SU-DHL-6 (cell line): ENCODE results near the gene CYP19A1.

Experiments
- H2AFZ ChIP-seq: fragments of 200-600 bp; sonication (generic); 2 replicates; pipeline ENCODE4 v1.6.1; 2014; ENCODE audit warnings: low read depth, mild to moderate bottlenecking, moderate library complexity, mixed read lengths, antibody characterized with exemption, low read length; ENCODE audit not compliant: severe bottlenecking
- H3F3A ChIP-seq: fragments of 200-600 bp; shearing (Covaris generic); 2 replicates; pipeline ENCODE4 v1.6.0; 2016; ENCODE audit warnings: antibody characterized with exemption, mild to moderate bottlenecking; ENCODE audit not compliant: insufficient read depth
- H3K27ac ChIP-seq: fragments of 200-600 bp; sonication (generic); 2 replicates; pipeline ENCODE4 v1.5.1; 2016; ENCODE audit warnings: low read depth, mild to moderate bottlenecking, low read length, moderate library complexity, mixed read lengths
- H3K27me3 ChIP-seq: fragments of 200-600 bp; sonication (generic), shearing (Covaris generic); 2 replicates; pipeline ENCODE4 v1.6.0; 2014; ENCODE audit warnings: mild to moderate bottlenecking, low read length
- H3K36me3 ChIP-seq: fragments of 200-600 bp; sonication (generic); 2 replicates; pipeline ENCODE4 v1.6.1; 2014; ENCODE audit warnings: mild to moderate bottlenecking, low read length, mixed read lengths
- H3K4me2 ChIP-seq: fragments of 300-600, 200-600 bp; shearing (Covaris generic), sonication (generic); 2 replicates; pipeline ENCODE4 v1.6.0; 2014; ENCODE audit warnings: low read length, low read depth, mild to moderate bottlenecking; ENCODE audit not compliant: poor library complexity, severe bottlenecking
- H3K4me3 ChIP-seq: fragments of 200-600 bp; sonication (generic); 2 replicates; pipeline ENCODE4 v1.5.1; 2014; ENCODE audit warnings: antibody characterized with exemption, low read length, mild to moderate bottlenecking, mixed read lengths; ENCODE audit not compliant: insufficient read depth, poor library complexity, severe bottlenecking
- H3K79me2 ChIP-seq: fragments of 200-600 bp; sonication (generic); 2 replicates; pipeline ENCODE4 v1.6.1; 2014; ENCODE audit warnings: mild to moderate bottlenecking, low read length, moderate library complexity; ENCODE audit not compliant: insufficient read depth
- H3K9ac ChIP-seq: fragments of 200-600 bp; sonication (generic); 2 replicates; pipeline ENCODE4 v1.7.0; 2014; ENCODE audit warnings: mild to moderate bottlenecking, low read length
- H3K9me2 ChIP-seq: fragments of 200-600 bp; sonication (generic); replicated peaks from 2 replicates; pipeline ENCODE4 v1.6.1; 2014; ENCODE audit warnings: low read length; ENCODE audit not compliant: insufficient read depth
- H3K9me3 ChIP-seq: fragments of 200-600 bp; sonication (generic); 2 replicates; pipeline ENCODE4 v1.6.1; 2014; ENCODE audit warnings: low read length, mixed read lengths; ENCODE audit not compliant: insufficient read depth
- H4K20me1 ChIP-seq: fragments of 200-600 bp; sonication (generic); 2 replicates; pipeline ENCODE4 v1.6.1; 2014; ENCODE audit warnings: low read depth, mild to moderate bottlenecking, antibody characterized with exemption, low read length, moderate library complexity, mixed read lengths
- CTCF ChIP-seq: fragments of 200-600 bp; sonication (generic); IDR thresholded peaks from one replicate; pipeline ENCODE4 v1.5.1; 2017; ENCODE audit warnings: antibody characterized with exemption, mild to moderate bottlenecking, low read length, moderate library complexity; ENCODE audit not compliant: insufficient read depth, poor library complexity, severe bottlenecking
- EZH2phosphoT487 ChIP-seq: fragments of 200-600 bp; sonication (generic), shearing (Covaris generic); conservative IDR thresholded peaks from 2 replicates; pipeline ENCODE4 v1.6.1; 2018; ENCODE audit warnings: mild to moderate bottlenecking, antibody characterized with exemption, low read length, moderate library complexity, mixed read lengths

The CYP19A1 gene

GRCh38 chr15:51181221-51181620, 157.2 kb downstream of the CYP19A1 start:
- no peak overlapping the region for H3K9ac ChIP-seq

DNA sequence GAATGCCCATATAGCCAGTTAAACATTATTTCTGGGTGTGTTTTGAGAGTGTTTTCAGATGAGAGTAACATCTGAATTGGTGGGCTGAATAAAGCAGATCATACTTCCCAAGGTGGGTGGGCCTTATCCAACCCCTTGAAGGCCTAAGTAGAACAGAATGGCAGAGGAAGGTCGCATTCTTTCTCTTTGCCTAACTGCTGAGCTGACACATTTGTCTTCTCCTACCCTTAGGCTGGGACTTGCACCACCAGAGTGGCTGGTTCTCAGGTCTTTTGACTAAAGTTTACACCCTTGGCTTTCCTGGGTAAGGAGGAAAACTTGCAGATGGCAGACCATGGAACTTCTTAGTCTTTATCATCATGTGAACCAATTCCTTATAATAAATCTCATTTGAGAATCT, 157.9 kb downstream of the CYP19A1 start:
- Histone ChIP-seq H3K4me3 (no peak overlapping the region), H3K27ac (no peak overlapping the region), H3F3A (no peaks in the 10 kb centered on the region), H3K9me3 (no peaks in the 10 kb centered on the region), H3K36me3 (no peaks in the 10 kb centered on the region), H3K4me2 (no peak overlapping the region), H3K79me2 (no peaks in the 10 kb centered on the region), H3K9ac (no peak overlapping the region), H3K27me3 (no peaks in the 10 kb centered on the region), H3K9me2 (no peaks in the 10 kb centered on the region), H4K20me1 (no peaks in the 10 kb centered on the region), H2AFZ (no peak overlapping the region)
- no peak for TF ChIP-seq EZH2phosphoT487
- no peak for TF ChIP-seq CTCF

More at GRCh38 chr15:51181221-51181620, 157.2 kb downstream of the CYP19A1 start:
- no peak overlapping the region for H3K4me3 ChIP-seq
- H3K27ac ChIP-seq, result no peak overlapping the region
- no peaks in the 10 kb centered on the region for H3K36me3 ChIP-seq
- no peaks in the 10 kb centered on the region for H4K20me1 ChIP-seq
- H3K9me3 ChIP-seq, result no peaks in the 10 kb centered on the region
- H3K9me2 ChIP-seq, result no peaks in the 10 kb centered on the region
- no peak overlapping the region for H2AFZ ChIP-seq
- H3K4me2 ChIP-seq, result no peak overlapping the region
- H3F3A ChIP-seq, result no peaks in the 10 kb centered on the region
- TF ChIP-seq CTCF, result no peak
- no peak for TF ChIP-seq EZH2phosphoT487
- no peaks in the 10 kb centered on the region for H3K27me3 ChIP-seq
- no peaks in the 10 kb centered on the region for H3K79me2 ChIP-seq

- H3K4me3 ChIP-seq, result no peak overlapping the region
- H3K9ac ChIP-seq, result no peak overlapping the region
- no peaks in the 10 kb centered on the region for H4K20me1 ChIP-seq
- H3F3A ChIP-seq, result no peaks in the 10 kb centered on the region
- no peaks in the 10 kb centered on the region for H3K79me2 ChIP-seq
- H3K27me3 ChIP-seq, result no peaks in the 10 kb centered on the region
- TF ChIP-seq EZH2phosphoT487, result no peak
- no peak for TF ChIP-seq CTCF
- H3K4me2 ChIP-seq, result no peak overlapping the region
- H3K27ac ChIP-seq, result no peak overlapping the region
- no peaks in the 10 kb centered on the region for H3K9me3 ChIP-seq
- no peaks in the 10 kb centered on the region for H3K9me2 ChIP-seq
- no peak overlapping the region for H2AFZ ChIP-seq
- H3K36me3 ChIP-seq, result no peaks in the 10 kb centered on the region
Measured at GRCh38 chr15:51180011-51180410, 158.4 kb downstream of the CYP19A1 start.
